NOMO-1 treated with dmso at 0.1 percent for 144 hours (cell line): ENCODE results near the gene HEATR3.

Experiments used
- DNase-seq: peaks from one replicate; lab custom pipeline; 2025; ENCODE audit not compliant: unreplicated experiment; lab: John Stamatoyannopoulos, UW

HEATR3 gene

GRCh38 chr16:50152807-50153595 lies 87.2 kb downstream of the HEATR3 start, which contains the start of gene TENT4B:
TENT4B (plus strand) TSS chr16:50153306; CDS start chr16:50153622, 316 bp downstream.
- peak; percentile 68 for DNase-seq

GRCh38 chr16:50153596-50154419 lies 88.0 kb downstream of the HEATR3 start:
- peak; percentile 14 for DNase-seq

- no peak for DNase-seq
Measured at GRCh38 chr16:50154420-50154950, 88.7 kb downstream of the HEATR3 start.

GRCh38 chr16:50155925-50156324 lies 90.2 kb downstream of the HEATR3 start:
- no peak for DNase-seq
